H9 (cell line): ENCODE measurements around the gene OTOF. TPM values are rescaled to one million over a fixed set of nuclear protein-coding genes. Genes with fewer than 3 reads are reported as not detected.

Experiments
- DNase-seq: peaks from one replicate; pipeline ENCODE4 v3.0.0-alpha.2; 2017
- H2AFZ ChIP-seq: one replicate; pipeline ENCODE4 v1.6.1; 2013; ENCODE audit warnings: mild to moderate bottlenecking, low read length, control low read depth, moderate library complexity
- H2AK5ac ChIP-seq: 2 replicates; pipeline ENCODE4 v1.6.1; 2013; ENCODE audit warnings: low read length, control low read depth, mixed read lengths; ENCODE audit not compliant: insufficient read length
- H2BK120ac ChIP-seq: one replicate; pipeline ENCODE4 v1.6.1; 2013; ENCODE audit warnings: low read depth, mild to moderate bottlenecking, low read length, control low read depth, inconsistent platforms; ENCODE audit not compliant: poor library complexity, severe bottlenecking
- H2BK12ac ChIP-seq: 2 replicates; pipeline ENCODE4 v1.6.1; 2013; ENCODE audit warnings: low read length, control low read depth, mixed read lengths, low read depth; ENCODE audit not compliant: insufficient read length
- H2BK15ac ChIP-seq: 2 replicates; pipeline ENCODE4 v1.6.1; 2013; ENCODE audit warnings: low read depth, low read length, control low read depth
- H2BK20ac ChIP-seq: one replicate; pipeline ENCODE4 v1.6.1; 2013; ENCODE audit warnings: low read depth, mild to moderate bottlenecking, low read length, control low read depth, inconsistent platforms; ENCODE audit not compliant: poor library complexity, severe bottlenecking
- H2BK5ac ChIP-seq: 2 replicates; pipeline ENCODE4 v1.6.1; 2013; ENCODE audit warnings: low read length, control low read depth, mixed read lengths; ENCODE audit not compliant: insufficient read length
- H3K14ac ChIP-seq: 2 replicates; pipeline ENCODE4 v1.6.1; 2013; ENCODE audit warnings: low read length, control low read depth; ENCODE audit not compliant: insufficient read depth
- H3K18ac ChIP-seq: 2 replicates; pipeline ENCODE4 v1.6.1; 2013; ENCODE audit warnings: low read depth, mild to moderate bottlenecking, mixed read lengths, low read length, control low read depth; ENCODE audit not compliant: insufficient read length
- H3K23ac ChIP-seq: 2 replicates; pipeline ENCODE4 v1.6.1; 2013; ENCODE audit warnings: low read length, control low read depth, mixed read lengths, low read depth; ENCODE audit not compliant: insufficient read length
- H3K23me2 ChIP-seq: 2 replicates; pipeline ENCODE4 v1.6.1; 2013; ENCODE audit warnings: low read depth, mild to moderate bottlenecking, mixed read lengths, low read length, control low read depth; ENCODE audit not compliant: insufficient read length, poor library complexity, severe bottlenecking
- H3K27ac ChIP-seq: 2 replicates; pipeline ENCODE4 v1.5.1; 2013; ENCODE audit warnings: low read length, control low read depth, mixed read lengths, low read depth; ENCODE audit not compliant: insufficient read length
- H3K27me3 ChIP-seq: 2 replicates; pipeline ENCODE4 v1.6.1; 2013; ENCODE audit warnings: low read length, control low read depth, inconsistent platforms; ENCODE audit not compliant: insufficient read depth
- H3K4ac ChIP-seq: 2 replicates; pipeline ENCODE4 v1.6.1; 2013; ENCODE audit warnings: low read depth, mild to moderate bottlenecking, control low read depth, inconsistent platforms, low read length, moderate library complexity
- H3K4me1 ChIP-seq: 2 replicates; pipeline ENCODE4 v1.6.1; 2013; ENCODE audit warnings: low read length, control low read depth, inconsistent platforms; ENCODE audit not compliant: insufficient read depth
- H3K4me2 ChIP-seq: 2 replicates; pipeline ENCODE4 v1.6.1; 2013; ENCODE audit warnings: low read length, control low read depth, mixed read lengths; ENCODE audit not compliant: insufficient read length, insufficient read depth
- H3K56ac ChIP-seq: 2 replicates; pipeline ENCODE4 v1.6.1; 2013; ENCODE audit warnings: low read depth, mild to moderate bottlenecking, mixed read lengths, low read length, control low read depth; ENCODE audit not compliant: insufficient read length
- H3K79me1 ChIP-seq: 2 replicates; pipeline ENCODE4 v1.6.1; 2013; ENCODE audit warnings: low read depth, mild to moderate bottlenecking, moderate library complexity, low read length, control low read depth, inconsistent platforms; ENCODE audit not compliant: insufficient read depth, poor library complexity, severe bottlenecking
- H3K79me2 ChIP-seq: 2 replicates; pipeline ENCODE4 v1.6.1; 2013; ENCODE audit warnings: low read length, control low read depth, inconsistent platforms; ENCODE audit not compliant: insufficient read depth
- H3K9ac ChIP-seq: 2 replicates; pipeline ENCODE4 v1.6.1; 2013; ENCODE audit warnings: low read length, control low read depth, mixed read lengths; ENCODE audit not compliant: insufficient read length; ENCODE audit errors: extremely low read depth
- H3K9me3 ChIP-seq: one replicate; pipeline ENCODE4 v1.6.1; 2013; ENCODE audit warnings: low read depth, low read length, inconsistent platforms; ENCODE audit not compliant: control insufficient read depth
- H3T11ph ChIP-seq: one replicate; pipeline ENCODE4 v1.6.1; 2013; ENCODE audit warnings: mild to moderate bottlenecking, low read length, control low read depth, inconsistent platforms
- H4K20me1 ChIP-seq: one replicate; pipeline ENCODE4 v1.6.1; 2013; ENCODE audit not compliant: control insufficient read depth, insufficient read length, insufficient read depth
- H4K5ac ChIP-seq: 2 replicates; pipeline ENCODE4 v1.6.1; 2013; ENCODE audit warnings: low read depth, mild to moderate bottlenecking, mixed read lengths, low read length, control low read depth; ENCODE audit not compliant: insufficient read length
- H4K8ac ChIP-seq: replicated peaks from 2 replicates; pipeline ENCODE4 v1.6.1; 2013; ENCODE audit warnings: low read length, control low read depth, mixed read lengths, low read depth; ENCODE audit not compliant: insufficient read length
- H4K91ac ChIP-seq: 2 replicates; pipeline ENCODE4 v1.6.1; 2013; ENCODE audit warnings: low read depth, mild to moderate bottlenecking, moderate library complexity, mixed read lengths, low read length, control low read depth; ENCODE audit not compliant: insufficient read length
- H3K27ac Mint-ChIP-seq, 3 experiments: 2 replicates in 2 of 3; 3 replicates in 1 of 3; pipeline ENCODE4 v1.8.0; 2020 to 2021; ENCODE audit warnings: mixed read lengths in 3 of 3, mild to moderate bottlenecking in 1 of 3, moderate library complexity in 1 of 3
- H3K27me3 Mint-ChIP-seq: 2 replicates; pipeline ENCODE4 v1.8.0; 2021; ENCODE audit warnings: low read depth, mild to moderate bottlenecking, moderate library complexity, mixed read lengths
- H3K36me3 Mint-ChIP-seq, 3 experiments: 2 replicates in 2 of 3; 3 replicates in 1 of 3; pipeline ENCODE4 v1.8.0; 2020 to 2021; ENCODE audit warnings: low read depth in 3 of 3, mixed read lengths in 3 of 3; ENCODE audit not compliant: insufficient read depth in 1 of 3
- H3K4me1 Mint-ChIP-seq, 2 experiments: 2 replicates each; pipeline ENCODE4 v1.8.0; 2020; ENCODE audit warnings: mixed read lengths in 2 of 2
- H3K4me3 Mint-ChIP-seq, 2 experiments: 2 replicates in 1 of 2; 3 replicates in 1 of 2; pipeline ENCODE4 v1.8.0; 2020 to 2021; ENCODE audit warnings: mild to moderate bottlenecking in 2 of 2, mixed read lengths in 2 of 2, moderate library complexity in 1 of 2
- H3K9me3 Mint-ChIP-seq, 2 experiments: 2 replicates in 1 of 2; 3 replicates in 1 of 2; pipeline ENCODE4 v1.8.0; 2020; ENCODE audit warnings: mild to moderate bottlenecking in 2 of 2, mixed read lengths in 2 of 2, moderate library complexity in 1 of 2
- CTCF ChIP-seq: fragments of 200-600 bp; sonication (generic); conservative IDR thresholded peaks from 3 replicates; pipeline ENCODE4 v1.8.0; 2021; ENCODE audit warnings: antibody characterized with exemption, mild to moderate bottlenecking
- WGBS: extraction: QIAGEN DNeasy Blood & Tissue Kit; methylation state at CpG from one replicate; pipeline ENCODE4 v1.1.7; 2013; ENCODE audit warnings: missing lambda C conversion rate, low lambda C conversion rate, mixed read lengths; ENCODE audit not compliant: insufficient read length; ENCODE audit errors: extremely low coverage; 5-methylcytosine and 5-hydroxymethylcytosine counted together
- total RNA-seq: library from RNA; stranded (reverse); gene quantifications from 2 replicates; pipeline ENCODE4 v1.2.1, GENCODE V29; 2021

The OTOF gene
- total RNA-seq, 1 experiment from 2014 or later, result 0.35 TPM

- H3K79me1 ChIP-seq, result no peaks in the 10 kb centered on the region
- H3K23me2 ChIP-seq, result peaks cover 3% of the 10 kb centered on the region
- no peak overlapping the region for H3K14ac ChIP-seq
- no peak overlapping the region for H2AFZ ChIP-seq
- H2BK20ac ChIP-seq, result no peak overlapping the region
- H4K5ac ChIP-seq, result no peak overlapping the region
- no peak overlapping the region for H3T11ph ChIP-seq
- no peak for TF ChIP-seq CTCF
- no peaks in the 10 kb centered on the region for H3K79me2 ChIP-seq
- H3K18ac ChIP-seq, result no peak overlapping the region
- no peaks in the 10 kb centered on the region for H3K9me3 ChIP-seq
- no peak overlapping the region for H2BK120ac ChIP-seq
- Mint-ChIP-seq H3K4me1 (peaks cover 0 to 7% of the 10 kb centered on the region in 2 experiments; a peak in 1 of 4 replicates), H3K27me3 (peaks cover 3% of the 10 kb centered on the region; the same call in 1 of the 2 replicates), H3K36me3 (no peaks in the 10 kb centered on the region), H3K9me3 (no peaks in the 10 kb centered on the region), H3K4me3 (no peak overlapping the region), H3K27ac (no peak overlapping the region)
- DNase-seq, result no peak
- H2BK15ac ChIP-seq, result no peak overlapping the region
- H3K27ac ChIP-seq, result no peak overlapping the region
- H3K27me3 ChIP-seq, result no peaks in the 10 kb centered on the region
- 0 out of 2 replicates have a peak, but pooled peaks cover 1% of the 10 kb centered on the region for H3K4me1 ChIP-seq
- no CpG with 5 or more reads among the region's 8 CpGs for WGBS
- no peak overlapping the region for H2AK5ac ChIP-seq
- H3K4me2 ChIP-seq, result no peak overlapping the region
- no peak overlapping the region for H4K91ac ChIP-seq
- no peak overlapping the region for H2BK5ac ChIP-seq
- H3K4ac ChIP-seq, result no peak overlapping the region
- H4K20me1 ChIP-seq, result no peaks in the 10 kb centered on the region
- H4K8ac ChIP-seq, result no peak overlapping the region
- H3K56ac ChIP-seq, result no peak overlapping the region
- no peak overlapping the region for H3K23ac ChIP-seq
- H3K9ac ChIP-seq, result no peak overlapping the region
- H2BK12ac ChIP-seq, result no peak overlapping the region
Measured at GRCh38 chr2:26429779-26430578, 47.9 kb downstream of the OTOF start.
